Neutrophil (primary cell): ENCODE results near the gene RBM18.

Experiments
- H3K27ac ChIP-seq: fragments of 200-600 bp; sonication (generic); 2 replicates; pipeline ENCODE4 v1.5.1; 2016; ENCODE audit warnings: mild to moderate bottlenecking, moderate library complexity
- H3K27me3 ChIP-seq: fragments of 200-600 bp; sonication (generic); 2 replicates; pipeline ENCODE4 v1.6.0; 2016; ENCODE audit warnings: mild to moderate bottlenecking
- H3K36me3 ChIP-seq: fragments of 200-600 bp; sonication (generic); 2 replicates; pipeline ENCODE4 v1.5.1; 2017
- H3K4me1 ChIP-seq, 2 experiments: fragments of 200-600 bp in 1 of 2; sonication (generic) in 1 of 2; 1 replicate in 1 of 2; 2 replicates in 1 of 2; pipeline versions ENCODE4 v1.5.1 to v1.6.1; 2013 to 2016; ENCODE audit warnings: low read depth in 1 of 2, low read length in 1 of 2, mild to moderate bottlenecking in 1 of 2, moderate library complexity in 1 of 2; ENCODE audit not compliant: control insufficient read depth in 1 of 2, insufficient read depth in 1 of 2
- H3K4me3 ChIP-seq, 2 experiments: fragments of 200-600 bp in 1 of 2; sonication (generic) in 1 of 2; 1 replicate in 1 of 2; 2 replicates in 1 of 2; pipeline ENCODE4 v1.5.1; 2013 to 2016; ENCODE audit warnings: low read depth in 1 of 2, low read length in 1 of 2, mild to moderate bottlenecking in 1 of 2, moderate library complexity in 1 of 2
- H3K9me3 ChIP-seq: fragments of 200-600 bp; sonication (generic); 2 replicates; pipeline ENCODE4 v1.5.1; 2016
- TF ChIP-seq, protein P1 (sequence below): fragments of 200-600 bp; sonication (generic); IDR thresholded peaks from 2 replicates; pipeline ENCODE4 v1.5.1; 2016; ENCODE audit warnings: antibody characterized with exemption

RBM18 gene

DNA sequence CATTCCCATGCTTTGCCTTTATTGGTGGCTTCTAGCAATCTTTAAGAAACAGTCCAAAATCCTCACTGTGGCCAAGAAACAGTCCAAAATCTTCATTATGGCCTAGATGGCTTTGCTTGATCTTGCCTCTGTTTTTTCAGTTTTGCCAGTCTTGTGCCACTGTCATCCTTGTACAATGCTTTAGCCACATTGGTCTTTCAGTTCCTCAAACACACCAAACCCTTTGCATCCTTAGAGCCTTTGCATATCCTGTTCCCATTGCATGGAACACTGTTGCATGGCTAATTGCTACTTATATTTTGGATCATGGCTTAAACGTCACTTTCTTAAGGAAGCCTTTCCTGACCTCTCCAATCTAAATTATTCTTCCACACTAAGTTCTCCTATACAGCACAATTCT is 22.1 kb upstream of the RBM18 start:
- no peaks in the 10 kb centered on the region for H3K27me3 ChIP-seq
- TF ChIP-seq, protein P1, sequence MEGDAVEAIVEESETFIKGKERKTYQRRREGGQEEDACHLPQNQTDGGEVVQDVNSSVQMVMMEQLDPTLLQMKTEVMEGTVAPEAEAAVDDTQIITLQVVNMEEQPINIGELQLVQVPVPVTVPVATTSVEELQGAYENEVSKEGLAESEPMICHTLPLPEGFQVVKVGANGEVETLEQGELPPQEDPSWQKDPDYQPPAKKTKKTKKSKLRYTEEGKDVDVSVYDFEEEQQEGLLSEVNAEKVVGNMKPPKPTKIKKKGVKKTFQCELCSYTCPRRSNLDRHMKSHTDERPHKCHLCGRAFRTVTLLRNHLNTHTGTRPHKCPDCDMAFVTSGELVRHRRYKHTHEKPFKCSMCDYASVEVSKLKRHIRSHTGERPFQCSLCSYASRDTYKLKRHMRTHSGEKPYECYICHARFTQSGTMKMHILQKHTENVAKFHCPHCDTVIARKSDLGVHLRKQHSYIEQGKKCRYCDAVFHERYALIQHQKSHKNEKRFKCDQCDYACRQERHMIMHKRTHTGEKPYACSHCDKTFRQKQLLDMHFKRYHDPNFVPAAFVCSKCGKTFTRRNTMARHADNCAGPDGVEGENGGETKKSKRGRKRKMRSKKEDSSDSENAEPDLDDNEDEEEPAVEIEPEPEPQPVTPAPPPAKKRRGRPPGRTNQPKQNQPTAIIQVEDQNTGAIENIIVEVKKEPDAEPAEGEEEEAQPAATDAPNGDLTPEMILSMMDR = no peak
- no peaks in the 10 kb centered on the region for H3K4me1 ChIP-seq
- H3K9me3 ChIP-seq = no peaks in the 10 kb centered on the region
- H3K36me3 ChIP-seq = peaks cover 20% of the 10 kb centered on the region
- no peak overlapping the region for H3K27ac ChIP-seq
- no peak overlapping the region for H3K4me3 ChIP-seq

DNA sequence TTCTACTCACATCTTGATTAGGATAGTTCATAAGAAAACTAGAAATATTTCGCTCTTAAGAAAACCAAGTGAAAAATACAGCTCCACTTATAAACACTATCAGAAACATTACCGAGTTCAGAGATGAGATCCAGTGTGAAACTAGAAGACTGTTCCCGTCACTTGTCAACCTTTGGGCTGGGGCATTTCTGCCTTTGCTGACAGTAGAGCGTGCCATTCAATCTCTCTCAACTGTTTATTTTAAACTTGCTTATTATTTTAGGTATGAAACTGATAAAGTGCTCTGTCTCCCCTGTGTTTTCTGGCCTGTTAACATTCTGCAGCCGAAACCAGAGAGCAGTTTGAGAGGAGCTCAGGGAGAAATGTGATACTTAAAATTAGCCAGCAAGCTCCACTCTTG is 16.7 kb upstream of the RBM18 start:
- H3K27ac ChIP-seq = no peak overlapping the region
- H3K27me3 ChIP-seq = no peaks in the 10 kb centered on the region
- H3K9me3 ChIP-seq = no peaks in the 10 kb centered on the region
- H3K4me1 ChIP-seq = no peaks in the 10 kb centered on the region
- H3K4me3 ChIP-seq = no peak overlapping the region
- peaks cover 17% of the 10 kb centered on the region for H3K36me3 ChIP-seq
- TF ChIP-seq, protein P1 = no peak

DNA sequence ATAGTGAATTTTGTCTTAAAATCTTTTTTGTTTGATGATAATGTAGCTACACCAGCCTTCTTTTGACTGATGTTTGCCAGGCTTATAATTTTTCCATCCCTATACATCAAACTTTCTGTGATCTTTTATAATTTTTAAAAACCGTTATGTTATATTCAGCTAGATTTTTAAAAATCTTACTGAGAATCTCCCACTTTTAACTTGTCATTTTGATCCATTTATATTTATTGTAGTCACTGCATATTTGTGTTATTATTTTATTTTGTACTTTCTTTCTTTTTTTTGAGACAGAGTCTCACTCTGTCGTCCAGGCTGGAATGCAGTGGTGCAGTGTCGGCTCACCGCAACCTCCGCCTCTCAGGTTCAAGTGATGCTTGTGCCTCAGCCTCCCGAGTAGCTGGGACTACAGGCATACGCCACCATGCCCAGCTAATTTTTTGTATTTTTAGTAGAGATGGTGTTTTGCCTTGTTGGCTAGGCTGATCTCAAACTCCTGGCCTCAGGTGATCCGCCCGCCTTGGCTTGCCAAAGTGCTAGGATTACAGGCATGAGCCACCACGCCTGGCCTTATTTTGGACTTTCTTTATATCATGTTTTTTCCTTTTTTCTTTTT is 12.8 kb upstream of the RBM18 start:
- peaks cover 3% of the 10 kb centered on the region for H3K36me3 ChIP-seq
- H3K4me1 ChIP-seq = no peaks in the 10 kb centered on the region
- TF ChIP-seq, protein P1 = no peak
- no peaks in the 10 kb centered on the region for H3K27me3 ChIP-seq
- H3K4me3 ChIP-seq = no peak overlapping the region
- H3K27ac ChIP-seq = no peak overlapping the region
- no peaks in the 10 kb centered on the region for H3K9me3 ChIP-seq

DNA sequence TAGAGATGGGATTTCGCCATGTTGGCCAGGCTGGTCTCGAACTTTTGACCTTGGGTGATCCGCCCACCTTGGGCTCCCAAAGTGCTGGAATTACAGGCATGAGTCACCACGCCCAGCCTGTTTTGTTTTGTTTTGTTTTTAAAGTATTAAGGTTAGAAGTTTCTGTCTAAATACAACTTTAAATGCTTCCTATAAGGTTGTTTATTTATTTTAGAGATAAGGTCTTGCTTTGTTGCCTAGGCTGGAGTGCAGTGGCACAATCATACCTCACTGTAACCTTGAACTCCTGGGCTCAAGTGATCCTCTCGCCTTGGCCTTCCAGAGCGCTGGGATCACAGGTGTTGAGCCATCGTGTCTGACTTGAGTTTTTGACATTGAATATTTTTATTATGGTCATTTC is 11.5 kb upstream of the RBM18 start:
- Histone ChIP-seq H3K27ac (no peak overlapping the region), H3K4me1 (no peaks in the 10 kb centered on the region), H3K9me3 (no peaks in the 10 kb centered on the region), H3K36me3 (peaks cover 3% of the 10 kb centered on the region), H3K4me3 (no peak overlapping the region), H3K27me3 (no peaks in the 10 kb centered on the region)
- TF ChIP-seq, protein P1 = no peak

DNA sequence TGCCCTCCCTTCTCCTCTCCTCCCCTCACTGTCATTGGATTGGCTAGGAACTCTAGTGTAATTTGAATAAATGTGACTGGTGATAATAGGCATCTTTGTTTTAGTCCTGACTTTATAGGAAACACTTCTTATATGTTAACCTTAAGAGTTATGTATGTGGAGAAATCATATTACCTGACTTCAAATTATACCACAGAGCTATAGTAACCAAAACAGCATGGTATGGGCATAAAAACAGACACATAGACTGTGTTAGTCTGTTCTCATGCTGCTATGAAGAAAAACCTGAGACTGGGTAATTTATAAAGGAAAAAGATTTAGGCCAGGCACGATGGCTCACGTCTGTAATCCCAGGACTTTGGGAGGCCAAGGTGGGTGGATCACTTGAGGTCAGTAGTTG is 9.4 kb upstream of the RBM18 start:
- TF ChIP-seq, protein P1 = no peak
- Histone ChIP-seq H3K9me3 (no peaks in the 10 kb centered on the region), H3K36me3 (peaks cover 3% of the 10 kb centered on the region), H3K4me1 (no peaks in the 10 kb centered on the region), H3K27ac (no peak overlapping the region), H3K4me3 (no peak overlapping the region), H3K27me3 (no peaks in the 10 kb centered on the region)
